DMS79 (cell line): ENCODE measurements around the gene SHPK.

Experiments
- DNase-seq: peaks from one replicate; lab custom pipeline; 2025; lab: John Stamatoyannopoulos, UW

SHPK gene

GRCh38 chr17:3660311-3660891 is 24.4 kb upstream of the SHPK start:
- DNase-seq, result no peak

- no peak for DNase-seq
These were observed 23.6 kb upstream of the SHPK start for GRCh38 chr17:3659541-3660111.

- no peak for DNase-seq
These were observed 22.9 kb upstream of the SHPK start for GRCh38 chr17:3658784-3659449.

- DNase-seq, result no peak
These were observed 22.1 kb upstream of the SHPK start for GRCh38 chr17:3657874-3658783.

GRCh38 chr17:3657588-3657869 is 21.5 kb upstream of the SHPK start:
- no peak for DNase-seq

- DNase-seq, result no peak
These were observed 20.9 kb upstream of the SHPK start for GRCh38 chr17:3656755-3657587.

- no peak for DNase-seq
These were observed 20.3 kb upstream of the SHPK start for GRCh38 chr17:3656353-3656752.

- no peak for DNase-seq
These were observed 19.7 kb upstream of the SHPK start for GRCh38 chr17:3655766-3656165.

GRCh38 chr17:3647769-3648555 is 11.9 kb upstream of the SHPK start:
- DNase-seq, result peak; percentile 20

GRCh38 chr17:3647251-3647650 is 11.2 kb upstream of the SHPK start:
- no peak for DNase-seq

GRCh38 chr17:3645310-3645709 is 9.3 kb upstream of the SHPK start:
- DNase-seq, result no peak

GRCh38 chr17:3643889-3644349 is 7.9 kb upstream of the SHPK start:
- DNase-seq, result no peak

GRCh38 chr17:3641717-3642486 is 5.9 kb upstream of the SHPK start:
- DNase-seq, result no peak

- no peak for DNase-seq
These were observed 5.0 kb upstream of the SHPK start for GRCh38 chr17:3641014-3641413.

GRCh38 chr17:3639981-3640596 is 4.0 kb upstream of the SHPK start:
- DNase-seq, result no peak

- no peak for DNase-seq
These were observed 891 bp upstream of the SHPK start for GRCh38 chr17:3636908-3637373.

- no peak for DNase-seq
These were observed 436 bp downstream of the SHPK start for GRCh38 chr17:3635474-3636153.

GRCh38 chr17:3632287-3632686 is 3.8 kb downstream of the SHPK start:
- no peak for DNase-seq

- no peak for DNase-seq
These were observed 5.3 kb downstream of the SHPK start for GRCh38 chr17:3630781-3631180.
